Fibroblast of villous mesenchyme (primary cell): ENCODE data around the gene ACTR1A. TPM values are rescaled to one million over a fixed set of nuclear protein-coding genes. Genes with fewer than 3 reads are reported as not detected.
A peak's percentile ranks its signal among the peaks of the same experiment; 100 is the strongest.
"Not testable (repeated sequence)": the region's sequence is repeated elsewhere in the genome, so short reads cannot be mapped to it uniquely, and the experiment has no call there.

Source experiments
- DNase-seq: peaks from one replicate; pipeline ENCODE4 v3.0.0-alpha.2; 2010; ENCODE audit warnings: low read depth
- H3K4me3 ChIP-seq: 2 replicates; pipeline ENCODE4 v1.5.1; 2011; ENCODE audit warnings: low read depth, mild to moderate bottlenecking, low read length
- total RNA-seq: library from RNA; depleted of rRNA; stranded (reverse); fragments of >200 nt; gene quantifications from 2 replicates; pipeline ENCODE4 v1.2.3, GENCODE V29; 2012
- TF ChIP-seq, protein P1 (sequence below): IDR thresholded peaks from 2 replicates; pipeline ENCODE4 v1.5.1; 2012; ENCODE audit warnings: low read depth, mild to moderate bottlenecking, low read length; ENCODE audit not compliant: insufficient read depth

The ACTR1A gene
- total RNA-seq, 1 donor, result 130 TPM

DNA sequence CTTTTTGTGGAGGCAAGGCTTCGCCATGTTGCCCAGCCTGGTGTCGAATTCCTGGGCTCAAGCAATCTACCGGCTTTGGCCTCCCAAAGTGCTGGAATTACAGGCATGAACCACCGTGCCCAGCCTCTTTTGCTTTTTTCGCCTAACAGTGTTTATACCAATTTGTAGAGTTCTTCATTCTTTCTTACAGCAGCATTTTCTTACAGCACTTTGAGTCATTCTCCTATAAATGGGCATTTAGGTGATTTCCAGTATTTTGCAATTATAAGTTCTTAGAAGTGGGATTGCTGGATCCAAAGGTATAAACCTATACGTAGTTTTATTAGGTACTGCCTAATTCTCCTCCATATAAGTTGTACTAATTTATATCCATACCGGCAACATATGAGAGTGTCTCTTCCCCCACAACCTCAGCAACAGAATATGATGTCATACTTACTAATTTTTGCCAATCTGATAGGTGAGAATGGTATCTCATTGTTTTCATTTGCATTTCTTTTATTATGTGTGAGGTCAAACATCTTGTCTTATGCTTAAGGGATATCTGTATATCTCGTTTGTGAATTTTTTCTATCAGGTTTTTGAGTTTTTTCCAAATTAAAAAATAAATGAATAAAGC lies 40.4 kb upstream of the ACTR1A start:
- peak; percentile 33 for DNase-seq
- H3K4me3 ChIP-seq, result no peak overlapping the region
- TF ChIP-seq, protein P1, sequence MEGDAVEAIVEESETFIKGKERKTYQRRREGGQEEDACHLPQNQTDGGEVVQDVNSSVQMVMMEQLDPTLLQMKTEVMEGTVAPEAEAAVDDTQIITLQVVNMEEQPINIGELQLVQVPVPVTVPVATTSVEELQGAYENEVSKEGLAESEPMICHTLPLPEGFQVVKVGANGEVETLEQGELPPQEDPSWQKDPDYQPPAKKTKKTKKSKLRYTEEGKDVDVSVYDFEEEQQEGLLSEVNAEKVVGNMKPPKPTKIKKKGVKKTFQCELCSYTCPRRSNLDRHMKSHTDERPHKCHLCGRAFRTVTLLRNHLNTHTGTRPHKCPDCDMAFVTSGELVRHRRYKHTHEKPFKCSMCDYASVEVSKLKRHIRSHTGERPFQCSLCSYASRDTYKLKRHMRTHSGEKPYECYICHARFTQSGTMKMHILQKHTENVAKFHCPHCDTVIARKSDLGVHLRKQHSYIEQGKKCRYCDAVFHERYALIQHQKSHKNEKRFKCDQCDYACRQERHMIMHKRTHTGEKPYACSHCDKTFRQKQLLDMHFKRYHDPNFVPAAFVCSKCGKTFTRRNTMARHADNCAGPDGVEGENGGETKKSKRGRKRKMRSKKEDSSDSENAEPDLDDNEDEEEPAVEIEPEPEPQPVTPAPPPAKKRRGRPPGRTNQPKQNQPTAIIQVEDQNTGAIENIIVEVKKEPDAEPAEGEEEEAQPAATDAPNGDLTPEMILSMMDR, result no peak

GRCh38 chr10:102540023-102540422 lies 37.5 kb upstream of the ACTR1A start:
- no peak for DNase-seq
- no peak overlapping the region for H3K4me3 ChIP-seq
- TF ChIP-seq, protein P1, result peak; percentile 47

GRCh38 chr10:102538811-102539210 lies 36.3 kb upstream of the ACTR1A start:
- TF ChIP-seq, protein P1, result no peak
- DNase-seq, result no peak
- no peak overlapping the region for H3K4me3 ChIP-seq

GRCh38 chr10:102537948-102538347 lies 35.4 kb upstream of the ACTR1A start:
- TF ChIP-seq, protein P1, result no peak
- H3K4me3 ChIP-seq, result no peak overlapping the region
- no peak for DNase-seq

- TF ChIP-seq, protein P1, result no peak
- no peak for DNase-seq
- no peak overlapping the region for H3K4me3 ChIP-seq
Observed at GRCh38 chr10:102537367-102537766, 34.9 kb upstream of the ACTR1A start.

GRCh38 chr10:102535481-102536147 lies 33.1 kb upstream of the ACTR1A start:
- H3K4me3 ChIP-seq, result no peak overlapping the region
- DNase-seq, result no peak
- TF ChIP-seq, protein P1, result no peak

DNA sequence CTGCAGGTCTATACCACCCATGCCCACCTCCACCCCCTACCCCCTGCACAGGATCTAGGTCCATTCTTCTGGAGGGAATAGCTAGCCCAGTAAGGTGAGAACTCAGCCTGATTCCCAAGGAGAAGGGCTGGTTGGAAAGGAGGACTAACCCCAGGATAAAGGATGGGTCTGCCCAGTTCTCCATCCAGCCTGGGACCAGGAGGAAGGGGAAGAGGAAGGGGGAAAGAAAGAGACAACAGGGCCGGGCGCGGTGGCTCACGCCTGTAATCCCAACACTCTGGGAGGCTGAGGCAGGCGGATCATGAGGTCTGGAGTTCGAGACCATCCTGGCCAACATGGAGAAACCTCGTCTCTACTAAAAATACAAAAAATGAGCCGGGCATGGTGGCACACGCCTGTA lies 32.5 kb upstream of the ACTR1A start:
- not testable (repeated sequence) for H3K4me3 ChIP-seq, DNase-seq
